ENCODE data around the gene C10orf67.
"Not testable (repeated sequence)": the region's sequence is repeated elsewhere in the genome, so short reads cannot be mapped to it uniquely, and the experiment has no call there.

The C10orf67 gene

GRCh38 chr10:23344241-23344841 is at the start of gene C10orf67:
Gene C10orf67 (minus strand): TSS chr10:23344797. CDS start chr10:23344774, 23 bp downstream.
- DNase-seq (ENCODE audit: low spot score), result no peak

GRCh38 chr10:23391821-23392220 is 47.2 kb upstream of the C10orf67 start:
- DNase-seq (ENCODE audit: low spot score), result no peak

- no peak for DNase-seq (ENCODE audit: low spot score)
These were observed 46.2 kb upstream of the C10orf67 start for GRCh38 chr10:23390809-23391208.

GRCh38 chr10:23390408-23390807 is 45.8 kb upstream of the C10orf67 start:
- not testable (repeated sequence) for DNase-seq (ENCODE audit: low spot score)

- not testable (repeated sequence) for DNase-seq (ENCODE audit: low spot score)
These were observed 42.9 kb upstream of the C10orf67 start for GRCh38 chr10:23387516-23387915.

- DNase-seq (ENCODE audit: low spot score), result no peak
These were observed 41.5 kb upstream of the C10orf67 start for GRCh38 chr10:23386052-23386451.

- DNase-seq (ENCODE audit: low spot score), result no peak
These were observed 39.8 kb upstream of the C10orf67 start for GRCh38 chr10:23384364-23384763.

GRCh38 chr10:23383637-23384036 is 39.0 kb upstream of the C10orf67 start:
- no peak for DNase-seq (ENCODE audit: low spot score)

GRCh38 chr10:23381298-23382040 is 36.9 kb upstream of the C10orf67 start:
- DNase-seq (ENCODE audit: low spot score), result no peak

GRCh38 chr10:23379686-23380085 is 35.1 kb upstream of the C10orf67 start:
- DNase-seq (ENCODE audit: low spot score), result no peak

- no peak for DNase-seq (ENCODE audit: low spot score)
These were observed 31.6 kb upstream of the C10orf67 start for GRCh38 chr10:23376229-23376655.

- no peak for DNase-seq (ENCODE audit: low spot score)
These were observed 30.8 kb upstream of the C10orf67 start for GRCh38 chr10:23375366-23375765.

- no peak for DNase-seq (ENCODE audit: low spot score)
These were observed 28.6 kb upstream of the C10orf67 start for GRCh38 chr10:23373156-23373555.

- DNase-seq (ENCODE audit: low spot score), result no peak
These were observed 26.5 kb upstream of the C10orf67 start for GRCh38 chr10:23371073-23371472.

GRCh38 chr10:23370106-23370505 is 25.5 kb upstream of the C10orf67 start:
- no peak for DNase-seq (ENCODE audit: low spot score)

GRCh38 chr10:23368816-23369640 is 24.4 kb upstream of the C10orf67 start:
- peak; percentile 22 for DNase-seq (ENCODE audit: low spot score)

- DNase-seq (ENCODE audit: low spot score), result no peak
These were observed 23.4 kb upstream of the C10orf67 start for GRCh38 chr10:23367896-23368595.

GRCh38 chr10:23365417-23366030 is 20.9 kb upstream of the C10orf67 start:
- peak; percentile 24 for DNase-seq (ENCODE audit: low spot score)

- DNase-seq (ENCODE audit: low spot score), result no peak
These were observed 19.8 kb upstream of the C10orf67 start for GRCh38 chr10:23364378-23364777.

GRCh38 chr10:23363793-23364135 is 19.2 kb upstream of the C10orf67 start:
- DNase-seq (ENCODE audit: low spot score), result no peak

GRCh38 chr10:23362879-23363792 is 18.5 kb upstream of the C10orf67 start:
- DNase-seq (ENCODE audit: low spot score), result peak; percentile 57
